Neural cell (in vitro differentiated cells): ENCODE data around the gene WDR59. TPM values are rescaled to one million over a fixed set of nuclear protein-coding genes. Genes with fewer than 3 reads are reported as not detected.

Experiments used
- H2AFZ ChIP-seq: fragments of 200-600, 300-800 bp; sonication (generic), shearing (Covaris generic); 2 replicates; pipeline ENCODE4 v1.6.0; 2014; ENCODE audit warnings: low read depth, mild to moderate bottlenecking, antibody characterized with exemption, low read length, moderate library complexity
- H3F3A ChIP-seq: fragments of 200-600 bp; shearing (Covaris generic); 2 replicates; pipeline ENCODE4 v1.6.1; 2016; ENCODE audit warnings: mild to moderate bottlenecking, moderate library complexity, mixed read lengths, antibody characterized with exemption, low read length; ENCODE audit not compliant: insufficient read depth, poor library complexity, severe bottlenecking
- H3K27ac ChIP-seq: fragments of 200-600, 300-800 bp; sonication (generic), shearing (Covaris generic); 2 replicates; pipeline ENCODE4 v1.5.1; 2014; ENCODE audit warnings: mild to moderate bottlenecking, low read length, moderate library complexity
- H3K27me3 ChIP-seq: fragments of 300-800, 200-600 bp; sonication (generic), shearing (Covaris generic); 2 replicates; pipeline ENCODE4 v1.6.0; 2014; ENCODE audit warnings: mild to moderate bottlenecking, low read depth, low read length, moderate library complexity; ENCODE audit not compliant: insufficient read depth
- H3K36me3 ChIP-seq: fragments of 300-800, 200-600 bp; sonication (generic), shearing (Covaris generic); 2 replicates; pipeline ENCODE4 v1.5.1; 2014; ENCODE audit warnings: mild to moderate bottlenecking, antibody characterized with exemption, low read length, moderate library complexity; ENCODE audit not compliant: insufficient read depth
- H3K4me2 ChIP-seq: fragments of 300-800, 200-600 bp; sonication (generic), shearing (Covaris generic); 2 replicates; pipeline ENCODE4 v1.6.0; 2014; ENCODE audit warnings: mild to moderate bottlenecking, low read length
- H3K4me3 ChIP-seq: fragments of 300-800, 200-600 bp; sonication (generic), shearing (Covaris generic); 2 replicates; pipeline ENCODE4 v1.5.1; 2014; ENCODE audit warnings: mild to moderate bottlenecking, low read length, moderate library complexity
- H3K79me2 ChIP-seq: fragments of 200-600 bp; shearing (Covaris generic); replicated peaks from 2 replicates; pipeline ENCODE4 v1.6.0; 2014; ENCODE audit warnings: mild to moderate bottlenecking, low read length, moderate library complexity; ENCODE audit not compliant: insufficient read depth
- H3K9ac ChIP-seq: fragments of 300-800, 200-600 bp; sonication (generic), shearing (Covaris generic); 2 replicates; pipeline ENCODE4 v1.6.1; 2016; ENCODE audit warnings: mild to moderate bottlenecking, low read length, mixed read lengths
- H3K9me2 ChIP-seq: fragments of 200-600 bp; shearing (Covaris generic); 2 replicates; pipeline ENCODE4 v1.6.1; 2016; ENCODE audit warnings: mild to moderate bottlenecking, low read length, mixed read lengths; ENCODE audit not compliant: insufficient read depth
- H3K9me3 ChIP-seq: fragments of 200-600, 300-800 bp; sonication (generic), shearing (Covaris generic); 2 replicates; pipeline ENCODE4 v1.6.1; 2016; ENCODE audit warnings: mild to moderate bottlenecking, mixed run types, low read length, moderate library complexity, mixed read lengths
- H4K20me1 ChIP-seq: fragments of 200-600 bp; shearing (Covaris generic); 2 replicates; pipeline ENCODE4 v1.6.1; 2016; ENCODE audit warnings: mild to moderate bottlenecking, mixed run types; ENCODE audit not compliant: insufficient read depth
- CTCF ChIP-seq: fragments of 450-650 bp; IDR thresholded peaks from 2 replicates; pipeline ENCODE4 v1.5.1; 2014; ENCODE audit warnings: antibody characterized with exemption, mild to moderate bottlenecking, moderate library complexity; ENCODE audit not compliant: poor library complexity, severe bottlenecking
- EP300 ChIP-seq: fragments of 450-650 bp; conservative IDR thresholded peaks from 2 replicates; pipeline ENCODE4 v1.6.1; 2014; ENCODE audit warnings: antibody characterized with exemption, mild to moderate bottlenecking, moderate library complexity; ENCODE audit not compliant: poor library complexity, severe bottlenecking
- EZH2 ChIP-seq: fragments of 200-600, 300-800 bp; shearing (Covaris generic), sonication (generic); IDR thresholded peaks from 2 replicates; pipeline ENCODE4 v1.6.1; 2014; ENCODE audit warnings: antibody characterized with exemption, low read length, borderline replicate concordance, mild to moderate bottlenecking; ENCODE audit not compliant: insufficient read depth, poor library complexity, severe bottlenecking
- MXI1 ChIP-seq: fragments of 450-650 bp; conservative IDR thresholded peaks from 2 replicates; pipeline ENCODE4 v1.6.1; 2014; ENCODE audit warnings: antibody characterized with exemption, mild to moderate bottlenecking; ENCODE audit not compliant: poor library complexity, severe bottlenecking
- POLR2AphosphoS5 ChIP-seq: IDR thresholded peaks from 2 replicates; pipeline ENCODE4 v1.6.1; 2012
- RAD21 ChIP-seq: fragments of 450-650 bp; conservative IDR thresholded peaks from 2 replicates; pipeline ENCODE4 v1.6.1; 2014; ENCODE audit warnings: antibody characterized with exemption, mild to moderate bottlenecking, moderate library complexity
- REST ChIP-seq: IDR thresholded peaks from 2 replicates; pipeline ENCODE4 v1.6.1; 2012; ENCODE audit warnings: borderline replicate concordance
- SMC3 ChIP-seq: fragments of 450-650 bp; conservative IDR thresholded peaks from 2 replicates; pipeline ENCODE4 v1.6.1; 2014; ENCODE audit warnings: antibody characterized with exemption, mild to moderate bottlenecking, moderate library complexity; ENCODE audit not compliant: poor library complexity
- TAF1 ChIP-seq: IDR thresholded peaks from 2 replicates; pipeline ENCODE4 v1.6.1; 2012; ENCODE audit warnings: low read depth
- polyA plus RNA-seq: library from polyadenylated mRNA; depleted of rRNA; stranded (reverse); fragments of >200 nt; gene quantifications from 2 replicates; pipeline ENCODE4 v1.2.3, GENCODE V29; 2014

WDR59 gene
- polyA plus RNA-seq, 1 donor from 2014 or later = 20.3 TPM

- no peak overlapping the region for H3K27ac ChIP-seq
- H3K4me2 ChIP-seq = no peak overlapping the region
- no peaks in the 10 kb centered on the region for H3F3A ChIP-seq
- peaks cover 66% of the 10 kb centered on the region for H3K79me2 ChIP-seq
- H3K36me3 ChIP-seq = no peaks in the 10 kb centered on the region
- H3K27me3 ChIP-seq = no peaks in the 10 kb centered on the region
- no peak overlapping the region for H3K9ac ChIP-seq
- no peaks in the 10 kb centered on the region for H3K9me2 ChIP-seq
- no peak overlapping the region for H3K4me3 ChIP-seq
- H2AFZ ChIP-seq = no peak overlapping the region
- peaks cover 5% of the 10 kb centered on the region for H4K20me1 ChIP-seq
- no peaks in the 10 kb centered on the region for H3K9me3 ChIP-seq
- no peak for TF ChIP-seq SMC3
These were observed 44.9 kb upstream of the WDR59 start for GRCh38 chr16:75029854-75030253.

- Histone ChIP-seq H3K36me3 (no peaks in the 10 kb centered on the region), H3K27me3 (no peaks in the 10 kb centered on the region), H3K79me2 (peaks cover 65% of the 10 kb centered on the region), H2AFZ (no peak overlapping the region), H4K20me1 (peaks cover 5% of the 10 kb centered on the region), H3K9me2 (no peaks in the 10 kb centered on the region), H3K9ac (no peak overlapping the region), H3K9me3 (no peaks in the 10 kb centered on the region), H3K4me2 (no peak overlapping the region), H3K4me3 (no peak overlapping the region), H3F3A (no peaks in the 10 kb centered on the region), H3K27ac (no peak overlapping the region)
- no peak for TF ChIP-seq RAD21
- no peak for TF ChIP-seq EZH2
- TF ChIP-seq CTCF = no peak
- TF ChIP-seq MXI1 = no peak
- no peak for TF ChIP-seq REST
- no peak for TF ChIP-seq SMC3
These were observed 43.7 kb upstream of the WDR59 start for GRCh38 chr16:75028544-75029135.

- H4K20me1 ChIP-seq = peaks cover 5% of the 10 kb centered on the region
- H3K9me2 ChIP-seq = no peaks in the 10 kb centered on the region
- H3K79me2 ChIP-seq = peaks cover 63% of the 10 kb centered on the region
- no peaks in the 10 kb centered on the region for H3F3A ChIP-seq
- H3K36me3 ChIP-seq = no peaks in the 10 kb centered on the region
- H3K27me3 ChIP-seq = no peaks in the 10 kb centered on the region
- no peak for TF ChIP-seq CTCF
- TF ChIP-seq SMC3 = no peak
- TF ChIP-seq POLR2AphosphoS5 = no peak
- TF ChIP-seq MXI1 = no peak
- TF ChIP-seq REST = no peak
- TF ChIP-seq EP300 = no peak
- no peak for TF ChIP-seq RAD21
- no peak for TF ChIP-seq TAF1
- no peak for TF ChIP-seq EZH2
- H3K9ac ChIP-seq = no peak overlapping the region
- H3K4me3 ChIP-seq = no peak overlapping the region
- H3K4me2 ChIP-seq = no peak overlapping the region
- H2AFZ ChIP-seq = no peak overlapping the region
- no peaks in the 10 kb centered on the region for H3K9me3 ChIP-seq
- H3K27ac ChIP-seq = no peak overlapping the region
These were observed 42.8 kb upstream of the WDR59 start for GRCh38 chr16:75027520-75028300.
